OCI-LY7 (cell line): Measurements from ENCODE around the gene BTN1A1.

Source experiments
- CTCF ChIP-seq: fragments of 200-600 bp; sonication (generic); conservative IDR thresholded peaks from 2 replicates; pipeline ENCODE4 v1.5.1; 2014; ENCODE audit warnings: mild to moderate bottlenecking, antibody characterized with exemption, low read length, moderate library complexity, mixed read lengths
- EZH2phosphoT487 ChIP-seq: fragments of 200-600 bp; sonication (generic); IDR thresholded peaks from 2 replicates; pipeline ENCODE4 v1.6.1; 2018; ENCODE audit warnings: low read depth, borderline replicate concordance, mild to moderate bottlenecking, mixed run types, antibody characterized with exemption, low read length, moderate library complexity, mixed read lengths

GRCh38 chr6:26495281-26495680 lies 4.8 kb upstream of the BTN1A1 start:
- TF ChIP-seq CTCF, result no peak
- TF ChIP-seq EZH2phosphoT487, result no peak
